Mucosa of gallbladder (tissue), 1 donor: ENCODE data around the gene TBX2. TPM values are rescaled to one million over a fixed set of nuclear protein-coding genes. Genes with fewer than 3 reads are reported as not detected.

Source experiments
- DNase-seq: peaks from one replicate; pipeline ENCODE4 v3.0.0-alpha.2; 2020; ENCODE audit warnings: low spot score
- total RNA-seq: library from RNA; stranded (reverse); gene quantifications from one replicate; pipeline ENCODE4 v1.2.1, GENCODE V29; 2021
- donor health status: DM: no; HTN: no; CAD: no.

TBX2 gene
- total RNA-seq, 1 donor from 2014 or later, result 33.9 TPM

DNA sequence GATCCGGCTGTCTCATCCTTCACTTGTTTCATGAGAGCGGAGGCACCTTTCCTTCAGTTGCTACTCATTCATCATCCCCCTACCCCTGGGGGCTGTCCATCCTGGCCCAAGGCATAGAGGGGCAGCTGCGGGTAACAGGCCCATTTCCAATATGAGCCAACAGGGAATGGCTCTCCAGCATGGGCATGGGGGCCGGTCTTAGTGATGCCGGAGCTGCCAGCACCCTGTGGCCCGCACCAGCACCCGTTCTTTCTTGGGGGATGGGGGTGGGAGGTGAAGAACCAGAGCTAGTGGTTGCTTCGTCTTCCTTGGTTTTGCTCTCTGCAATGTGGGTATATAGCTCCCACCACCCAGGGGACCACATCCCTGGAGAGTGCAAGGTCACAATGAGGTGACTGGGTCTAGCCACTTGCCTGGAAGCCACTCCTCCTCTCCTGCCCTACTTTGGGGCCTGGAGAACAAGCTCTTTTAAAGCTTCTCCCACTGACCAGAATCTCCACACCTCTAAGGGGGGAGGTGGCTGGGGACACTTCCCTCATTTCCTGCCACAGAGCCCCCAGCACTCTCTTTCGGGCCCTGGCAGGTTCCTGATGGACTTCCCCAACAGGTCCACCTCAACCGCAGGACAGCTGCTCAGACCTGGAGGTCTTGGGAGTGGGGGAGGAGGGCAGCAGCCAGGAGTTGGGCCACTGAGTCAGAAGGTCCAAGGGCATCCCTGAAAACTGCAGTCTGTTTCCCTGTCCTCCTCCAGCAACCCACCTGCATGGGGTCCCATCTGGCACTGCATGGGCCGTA, 11.9 kb upstream of the TBX2 start:
- no peak for DNase-seq

DNA sequence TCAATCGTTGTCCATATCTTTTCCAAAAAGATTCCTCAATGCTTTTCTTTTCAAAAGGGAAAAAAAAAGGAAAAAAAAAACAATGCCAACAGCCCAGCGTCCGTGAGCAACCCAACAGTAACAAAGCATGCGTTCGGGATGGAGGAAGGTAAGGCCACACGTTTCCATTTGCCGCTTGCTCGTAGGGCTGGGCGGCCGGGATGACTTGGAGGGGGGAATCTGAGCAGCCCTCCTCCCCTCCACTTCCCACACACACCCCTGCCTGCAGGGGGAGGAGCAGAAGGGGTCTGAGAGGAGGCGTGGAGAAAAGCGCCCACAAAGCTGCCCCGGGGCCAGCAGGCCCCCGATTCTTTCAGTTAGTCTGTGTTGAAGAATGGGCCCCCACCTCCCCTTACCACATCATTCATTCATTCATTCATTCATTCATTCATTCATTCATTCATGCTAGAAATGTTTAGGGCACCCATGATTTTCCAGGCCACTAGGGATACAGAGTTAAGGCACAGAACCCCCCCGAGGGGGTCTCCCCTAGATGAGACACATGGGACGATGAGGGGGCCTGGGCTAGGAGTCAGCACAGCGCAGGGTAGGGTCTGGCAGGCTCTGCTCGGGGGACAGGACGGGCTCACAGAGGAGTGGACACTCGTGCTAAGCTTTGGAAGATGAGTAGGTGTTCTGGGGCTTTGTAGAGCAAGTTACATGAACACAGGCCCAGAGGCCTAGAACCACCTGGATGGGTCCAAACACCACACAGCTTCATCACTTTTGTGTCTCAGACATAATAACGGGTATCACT, 10.9 kb upstream of the TBX2 start:
- no peak for DNase-seq

DNA sequence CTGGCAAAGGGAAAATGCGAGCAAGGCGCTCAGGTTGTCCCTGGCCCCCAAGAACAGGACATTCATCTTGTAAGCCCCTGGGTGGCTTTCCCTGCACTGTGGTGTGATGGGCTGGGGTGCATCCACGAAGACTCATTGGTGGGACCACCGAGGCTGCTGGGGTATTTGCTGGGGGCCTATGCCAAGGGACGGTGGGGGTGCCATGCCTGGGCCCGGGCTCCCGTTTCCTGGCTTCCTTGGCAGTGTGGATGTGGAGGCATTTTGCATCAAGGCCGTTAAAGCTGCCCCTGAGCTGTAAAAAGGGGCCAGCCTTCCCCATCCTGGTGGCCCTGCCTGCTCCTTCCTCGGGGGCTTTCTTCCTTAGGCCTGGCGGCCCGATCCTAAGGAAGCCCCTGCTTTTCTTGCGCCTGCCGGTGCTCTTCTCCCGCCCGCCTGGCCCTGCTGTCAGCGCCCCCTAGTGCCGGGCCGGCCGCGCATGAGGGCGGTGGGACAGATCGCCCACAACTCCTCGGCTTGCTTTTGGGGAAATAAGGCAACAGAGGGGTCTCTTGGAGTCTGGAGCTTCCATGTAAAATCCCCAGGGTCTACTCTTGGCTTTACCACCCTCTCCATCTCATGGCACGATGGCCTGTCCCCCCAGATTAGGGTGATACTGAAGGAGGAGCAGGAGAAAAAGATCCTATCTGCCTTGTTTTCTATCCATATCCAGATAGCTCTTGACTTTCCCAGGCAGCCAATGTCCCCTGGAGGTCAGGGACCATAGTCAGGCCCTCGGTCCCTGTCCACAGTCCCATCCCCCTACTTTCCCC, 9.8 kb upstream of the TBX2 start:
- DNase-seq, result no peak

DNA sequence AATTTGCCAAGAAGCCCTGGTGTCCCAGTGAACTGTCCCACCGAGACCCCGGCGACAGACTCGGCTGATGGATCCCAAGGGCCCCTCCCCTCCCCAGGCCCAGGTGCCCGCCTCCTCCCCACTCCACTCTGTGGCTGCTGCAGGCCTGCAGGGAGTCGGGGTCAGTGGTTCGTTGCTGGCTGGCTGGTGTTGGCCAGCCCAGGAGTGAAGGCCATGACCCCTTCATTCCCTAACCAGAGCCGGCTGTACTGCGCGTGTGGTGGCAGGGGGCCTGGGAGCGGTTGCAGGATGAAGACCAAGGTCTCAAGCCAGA, 9.2 kb upstream of the TBX2 start:
- no peak for DNase-seq

DNA sequence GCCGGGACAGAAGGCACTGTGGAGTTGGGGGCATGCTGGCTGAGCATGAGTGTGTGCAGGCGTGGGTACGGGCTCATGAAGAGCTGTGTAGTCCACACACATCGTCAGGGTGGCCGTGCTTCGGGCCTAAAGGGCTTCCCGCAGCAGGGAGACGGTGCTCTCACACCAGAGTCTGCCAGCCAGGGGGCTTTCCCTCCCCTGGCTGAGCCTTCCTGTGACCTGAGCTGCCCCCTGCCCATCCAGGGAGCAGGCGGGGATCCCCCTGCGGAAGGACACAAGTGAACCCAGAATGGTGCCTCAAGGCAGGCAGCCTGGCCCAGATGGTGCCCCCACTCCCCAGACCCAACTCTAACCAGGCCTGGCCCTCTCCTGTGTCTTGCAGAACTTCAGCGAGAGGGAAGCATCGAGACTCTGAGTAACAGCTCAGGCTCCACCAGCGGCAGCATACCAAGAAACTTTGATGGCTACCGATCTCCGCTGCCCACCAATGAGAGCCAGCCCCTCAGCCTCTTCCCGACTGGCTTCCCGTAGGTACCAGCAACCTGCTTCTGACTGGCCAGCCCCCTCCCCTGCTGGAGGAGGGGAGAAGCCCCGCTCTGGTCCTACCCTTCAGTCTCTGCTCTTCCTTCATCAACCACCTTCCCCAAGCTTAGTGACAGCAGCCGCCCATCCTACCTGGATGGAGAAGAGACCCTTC, 7.9 kb upstream of the TBX2 start:
- DNase-seq, result no peak

DNA sequence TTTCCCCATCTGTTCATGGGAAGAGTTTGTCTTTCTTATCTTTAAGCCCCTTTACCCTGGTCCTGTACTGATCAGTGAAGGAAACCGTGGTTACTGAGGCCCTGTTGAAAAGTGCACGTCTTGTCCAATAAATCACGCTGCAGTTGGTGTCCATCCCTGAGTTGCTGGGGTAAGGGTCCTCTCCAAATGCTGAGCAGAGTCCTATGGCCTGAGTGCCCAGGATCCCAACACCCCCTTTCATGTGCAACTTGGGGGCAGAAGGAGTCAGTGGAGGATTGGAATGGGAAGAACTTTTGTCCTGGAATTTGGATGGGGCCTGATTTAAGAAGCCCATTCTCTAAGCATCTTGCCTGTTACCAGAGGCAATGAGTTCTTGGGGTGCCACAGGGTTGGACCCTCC, 7.0 kb upstream of the TBX2 start:
- DNase-seq, result no peak

DNA sequence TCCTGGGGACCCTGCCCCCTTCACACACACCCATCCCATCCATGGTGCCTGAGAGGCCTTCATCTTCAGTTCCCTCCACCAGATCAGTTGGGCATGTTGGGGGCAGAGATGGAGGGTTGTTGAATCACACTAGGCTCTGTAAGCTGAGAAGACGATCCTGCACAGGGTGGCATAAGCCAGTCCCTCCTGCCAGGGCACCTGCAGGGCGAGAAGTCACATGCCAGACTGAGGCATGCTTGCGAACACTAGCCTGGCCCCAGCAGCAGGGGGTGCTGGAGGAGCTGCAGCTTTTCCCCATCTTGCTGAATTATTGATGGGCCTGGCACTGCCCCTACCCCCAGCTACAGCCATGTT, 6.1 kb upstream of the TBX2 start:
- no peak for DNase-seq

DNA sequence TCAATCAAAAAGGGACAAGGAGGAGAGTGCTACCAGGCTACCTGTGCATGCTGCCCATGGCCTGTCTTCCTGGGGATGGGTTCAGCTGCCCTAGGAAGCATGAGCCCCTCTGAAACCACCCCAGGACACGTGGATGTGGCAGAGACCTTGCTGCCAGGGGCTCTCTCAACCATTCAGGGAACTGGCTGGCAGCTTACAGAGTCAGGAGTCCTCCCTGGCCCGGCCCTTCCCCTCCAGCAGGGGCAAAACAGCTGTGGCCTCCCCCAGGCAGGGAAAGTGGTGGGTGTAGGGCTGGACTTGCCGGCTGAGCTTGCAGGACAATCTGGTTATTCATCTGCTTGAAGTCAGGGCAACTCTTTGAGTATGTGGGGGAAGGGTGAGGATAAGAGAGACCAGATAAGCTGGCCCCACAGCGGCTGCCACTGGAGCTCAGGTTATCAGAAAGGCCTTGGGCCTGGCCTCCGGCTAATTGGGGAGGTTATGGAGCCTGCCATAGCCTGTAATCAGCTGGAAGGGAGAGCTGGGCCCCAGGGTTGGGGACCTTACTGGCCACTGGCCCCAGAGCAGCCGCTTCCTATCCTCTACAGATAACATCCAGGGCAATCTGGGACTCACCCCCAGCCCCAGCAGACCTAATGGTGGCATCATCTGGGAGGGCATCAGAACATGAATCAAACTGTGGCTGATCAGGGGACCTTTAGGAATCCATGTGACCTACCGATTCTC, 5.6 kb upstream of the TBX2 start:
- DNase-seq, result no peak

DNA sequence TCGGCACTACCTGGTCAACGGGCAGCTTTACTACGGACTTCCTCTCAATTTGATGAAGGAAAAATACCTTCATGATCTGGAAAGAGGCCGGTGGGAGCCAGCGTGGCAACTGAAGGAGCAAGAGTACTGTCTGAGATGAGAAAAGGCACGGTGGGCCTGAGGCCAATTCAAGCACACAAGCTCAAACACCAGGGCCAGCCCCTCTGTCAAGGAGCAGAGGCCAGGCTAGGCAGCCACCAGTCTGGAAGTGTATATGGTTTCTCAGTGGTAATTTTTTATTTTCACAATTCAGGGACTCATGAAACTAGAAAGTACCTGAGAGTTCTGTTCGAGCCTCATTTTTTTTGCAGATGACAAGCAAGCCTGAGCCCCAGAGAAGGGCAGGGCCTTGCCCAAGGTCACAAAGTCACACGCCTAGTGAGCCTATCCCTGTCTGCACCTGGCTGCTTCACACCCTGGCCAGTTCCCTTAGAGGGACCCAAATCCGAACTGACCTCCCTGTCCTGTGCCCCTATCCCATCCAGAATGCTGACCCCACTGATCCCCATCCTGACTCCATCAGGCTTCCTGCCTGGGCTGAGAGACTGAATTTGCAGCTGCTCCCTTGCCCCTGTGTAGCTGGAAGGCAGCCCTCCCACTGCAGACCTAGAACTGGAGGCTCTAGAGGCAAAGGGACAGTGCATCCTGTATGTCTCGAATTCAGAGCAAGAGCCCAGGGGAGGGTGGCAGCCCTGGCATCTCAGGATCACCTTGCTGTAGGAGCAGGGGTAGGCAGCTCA, 4.8 kb upstream of the TBX2 start:
- no peak for DNase-seq

DNA sequence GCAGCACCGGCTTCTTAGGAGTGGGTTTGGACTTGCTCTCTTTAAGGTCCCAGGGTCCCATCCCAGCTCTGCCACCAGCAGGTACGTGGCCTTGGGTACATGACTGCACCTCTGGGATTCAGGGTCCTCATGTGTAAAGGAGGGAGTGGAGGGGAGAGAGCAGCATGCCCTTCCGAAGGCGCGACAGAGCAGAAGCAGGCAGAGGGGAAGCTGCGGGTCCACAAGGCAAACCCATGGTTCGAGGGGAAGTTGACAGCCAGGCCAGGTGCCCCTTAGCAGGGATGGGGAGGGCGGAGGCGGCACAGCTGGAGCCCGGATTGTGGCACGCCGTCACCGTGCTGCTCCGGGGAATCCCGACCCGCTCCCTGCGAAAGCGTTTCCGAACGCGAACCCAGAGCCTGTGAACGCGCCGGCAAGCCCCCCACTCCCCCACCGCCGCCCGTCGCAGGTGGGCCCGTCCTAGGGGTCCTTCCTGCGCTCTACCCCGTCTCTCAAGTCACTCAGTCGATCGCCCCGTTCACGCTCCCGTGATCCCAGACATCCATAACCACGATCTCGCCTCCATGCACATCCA, 4.1 kb upstream of the TBX2 start:
- DNase-seq, result no peak

DNA sequence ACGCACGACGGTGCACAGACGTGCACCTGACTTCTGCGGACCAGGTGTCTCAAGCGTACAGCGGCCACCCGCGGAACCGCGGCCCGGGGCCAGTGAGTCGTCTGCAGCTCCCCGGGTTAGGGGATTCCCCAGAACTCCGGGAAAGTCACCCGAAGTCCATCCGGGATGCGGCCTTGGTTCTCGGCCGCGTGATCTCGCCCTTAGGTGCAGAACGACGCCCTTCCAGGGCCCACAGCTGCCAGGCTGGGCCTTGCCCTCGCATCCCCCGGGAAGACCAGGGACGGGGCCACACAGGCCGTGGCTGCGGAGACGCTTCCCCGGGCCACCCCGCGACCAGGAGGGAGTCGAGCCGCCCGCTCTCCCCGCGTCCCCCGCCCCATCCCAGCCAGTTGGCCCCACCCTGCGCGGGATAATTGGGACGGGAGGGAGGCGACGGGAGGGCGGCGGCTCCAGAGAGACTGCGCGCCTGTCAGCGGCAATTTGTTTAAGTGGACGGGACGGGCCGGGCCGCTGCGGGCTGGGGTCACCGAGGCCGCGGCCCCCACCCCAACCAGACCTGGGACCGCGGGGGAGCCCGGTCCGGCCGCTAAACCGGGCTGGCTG, 3.6 kb upstream of the TBX2 start:
- no peak for DNase-seq

DNA sequence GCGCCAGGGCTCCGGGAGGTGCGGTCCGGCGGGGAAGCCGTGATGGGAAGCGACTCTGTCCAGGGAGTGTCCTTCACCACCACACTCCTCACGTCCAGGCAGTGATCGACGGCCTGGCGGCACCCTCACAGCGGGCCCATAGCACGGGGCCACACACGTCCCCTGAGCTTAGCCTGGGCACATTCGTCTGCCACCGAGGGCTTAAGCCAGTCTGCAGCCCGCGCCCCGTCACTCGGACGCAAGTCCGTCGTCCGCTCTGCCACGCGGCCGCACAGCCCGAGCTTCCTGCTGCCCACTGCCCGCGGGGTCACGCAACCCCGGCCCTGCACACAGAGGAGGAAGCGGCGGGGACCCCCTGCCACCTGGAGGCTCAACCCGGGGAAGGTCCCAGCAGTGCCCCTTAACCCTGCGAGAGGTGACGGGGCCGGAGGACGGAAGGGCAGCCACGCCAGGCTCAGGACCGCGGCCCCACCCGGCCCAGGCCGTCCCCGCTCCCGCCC, 3.0 kb upstream of the TBX2 start:
- DNase-seq, result no peak

DNA sequence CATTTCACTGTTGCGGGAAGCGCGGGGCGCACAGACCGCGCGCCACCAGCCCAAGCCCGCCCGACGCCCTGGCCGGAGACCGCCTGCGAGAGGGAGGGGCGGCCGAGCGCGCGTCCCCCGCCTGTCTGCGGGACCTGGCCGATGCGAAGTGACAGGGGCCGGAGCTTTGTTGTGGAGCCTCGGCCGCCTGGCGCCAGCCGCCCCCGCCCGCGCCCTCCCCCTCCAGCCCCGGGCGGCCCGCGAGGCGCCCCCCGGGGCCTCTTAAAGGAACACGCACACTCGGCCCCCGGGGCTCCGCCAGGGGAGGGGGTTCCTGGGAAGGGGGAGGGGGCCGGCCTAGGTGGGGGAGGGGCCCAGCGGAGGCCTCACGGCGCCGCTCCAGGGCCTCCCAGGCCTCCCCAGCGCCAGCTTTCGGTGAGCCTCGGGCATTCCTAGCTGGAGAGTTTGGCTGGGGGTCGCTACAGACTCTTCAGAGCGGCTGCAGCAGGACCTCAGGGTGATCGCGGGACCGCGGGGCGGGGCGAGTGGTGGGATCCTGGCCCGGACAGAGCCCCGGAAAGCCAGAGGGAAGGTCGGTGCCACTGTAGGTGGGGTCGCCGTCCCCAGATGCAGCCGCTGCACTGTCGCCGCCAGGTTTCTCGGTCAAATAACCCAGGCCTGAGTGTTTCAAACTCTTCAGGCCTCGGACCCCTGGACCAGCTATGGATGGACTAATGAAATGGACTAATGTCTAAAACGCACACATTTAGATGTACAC, 2.4 kb upstream of the TBX2 start:
- no peak for DNase-seq

DNA sequence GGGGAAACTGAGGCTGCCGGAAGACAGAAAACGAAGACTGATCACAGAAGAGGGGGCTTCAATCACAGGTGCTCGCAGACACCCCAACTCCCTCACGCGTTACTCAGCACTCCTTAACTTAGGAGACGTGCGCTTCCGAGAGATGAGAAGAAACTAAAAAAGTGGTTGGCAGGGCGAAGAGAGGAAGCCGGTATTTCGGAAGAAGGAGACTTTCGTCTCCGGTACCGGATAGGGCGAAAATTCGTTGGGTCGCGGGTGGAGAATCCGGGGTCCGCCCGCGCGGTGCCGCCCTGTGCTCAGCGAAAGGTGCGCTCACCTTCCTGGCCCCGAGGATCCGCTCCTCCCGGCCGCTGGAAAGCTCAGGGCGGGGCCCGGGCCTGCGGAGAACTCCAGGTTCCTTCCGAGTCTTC, 917 bp upstream of the TBX2 start:
- no peak for DNase-seq

DNA sequence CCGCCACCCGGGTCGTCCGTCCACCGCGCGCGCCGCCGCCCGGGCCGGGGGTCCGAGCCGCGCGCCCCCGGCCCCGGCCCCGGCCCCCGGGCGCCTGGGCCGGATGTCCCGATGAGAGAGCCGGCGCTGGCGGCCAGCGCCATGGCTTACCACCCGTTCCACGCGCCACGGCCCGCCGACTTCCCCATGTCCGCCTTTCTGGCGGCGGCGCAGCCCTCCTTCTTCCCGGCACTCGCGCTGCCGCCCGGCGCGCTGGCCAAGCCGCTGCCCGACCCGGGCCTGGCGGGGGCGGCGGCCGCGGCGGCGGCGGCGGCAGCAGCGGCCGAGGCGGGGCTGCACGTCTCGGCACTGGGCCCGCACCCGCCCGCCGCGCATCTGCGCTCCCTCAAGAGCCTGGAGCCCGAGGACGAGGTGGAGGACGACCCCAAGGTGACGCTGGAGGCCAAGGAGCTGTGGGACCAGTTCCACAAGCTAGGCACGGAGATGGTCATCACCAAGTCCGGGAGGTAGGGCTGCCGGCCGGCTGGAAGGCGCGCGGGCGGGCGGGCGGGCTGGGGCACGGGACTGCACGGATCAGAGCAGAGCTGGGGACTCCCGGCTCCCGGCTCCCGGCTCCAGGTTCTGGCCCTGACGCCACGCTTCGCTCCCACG, 548 bp downstream of the TBX2 start:
- no peak for DNase-seq

DNA sequence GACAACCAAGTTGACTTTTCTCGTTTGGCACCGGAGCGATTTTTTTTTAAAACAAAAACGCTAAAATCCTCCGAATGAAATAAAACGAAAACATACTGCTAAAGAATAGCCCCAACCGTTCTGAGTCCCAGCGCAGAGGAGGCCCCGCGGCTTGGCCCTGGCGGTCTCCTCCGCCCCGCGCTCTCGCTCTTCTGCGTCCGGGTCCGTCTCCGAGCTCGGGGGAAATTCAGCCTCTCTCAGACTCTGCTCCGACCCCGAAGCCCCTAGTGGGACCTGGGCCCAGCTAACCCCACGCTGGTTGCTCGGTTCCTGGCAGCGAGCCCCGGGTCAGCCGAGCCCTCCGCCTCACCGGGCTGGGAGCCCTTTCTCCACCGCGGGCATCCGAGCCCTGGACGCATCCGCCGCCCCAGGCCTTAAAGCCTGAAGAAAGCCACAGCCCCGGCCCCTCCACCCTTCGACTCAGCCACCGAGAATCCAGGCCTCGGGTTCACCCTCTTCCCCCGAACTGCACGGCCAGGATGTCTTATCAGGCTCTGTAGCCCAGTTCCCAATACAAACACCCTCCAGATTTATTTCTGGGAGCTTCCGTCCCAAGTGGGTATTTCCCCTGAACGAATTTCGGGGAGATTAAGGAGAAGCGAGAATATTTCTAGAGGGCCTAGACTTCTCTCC, 1.2 kb downstream of the TBX2 start:
- no peak for DNase-seq

DNA sequence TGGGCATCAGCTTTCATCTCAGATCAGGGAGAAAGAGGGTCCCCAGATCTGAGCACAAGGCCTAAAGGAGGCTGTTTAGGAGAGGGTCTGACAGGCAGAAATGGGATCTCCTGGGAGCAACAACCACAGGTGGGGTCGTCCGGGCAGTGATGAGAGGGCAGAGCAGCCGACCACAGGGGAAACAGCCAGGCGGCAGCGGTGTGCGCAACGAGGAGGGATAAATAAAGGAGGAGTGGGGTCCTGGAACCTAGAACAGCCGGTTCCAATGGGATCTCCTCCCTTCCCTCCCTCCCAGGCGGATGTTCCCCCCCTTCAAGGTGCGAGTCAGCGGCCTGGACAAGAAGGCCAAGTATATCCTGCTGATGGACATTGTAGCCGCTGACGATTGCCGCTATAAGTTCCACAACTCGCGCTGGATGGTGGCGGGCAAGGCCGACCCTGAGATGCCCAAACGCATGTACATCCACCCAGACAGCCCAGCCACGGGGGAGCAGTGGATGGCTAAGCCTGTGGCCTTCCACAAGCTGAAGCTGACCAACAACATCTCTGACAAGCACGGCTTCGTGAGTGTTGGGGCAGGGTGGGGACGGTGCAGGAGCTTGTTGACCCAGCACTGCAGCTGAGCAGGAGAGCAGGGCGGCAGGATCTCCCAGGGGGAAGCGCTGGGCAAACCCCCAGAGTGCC, 1.9 kb downstream of the TBX2 start:
- no peak for DNase-seq
